PC-9 (cell line): ENCODE measurements around the gene LRMDA. TPM values are rescaled to one million over a fixed set of nuclear protein-coding genes. Genes with fewer than 3 reads are reported as not detected.

Source experiments
- BruUV-seq: library from RNA; stranded (reverse); fragments of 400-500 nt; replicated peaks from 2 replicates; lab custom pipeline; 2021; lab: Mats Ljungman, UMichigan
- CTCF ChIA-PET: fragments of 300-600 bp; sonication (Branson Sonifier 250); formaldehyde crosslinking; loops from one replicate; lab custom pipeline; 2022; ENCODE audit warnings: antibody characterized with exemption; lab: Charles Lee
- POLR2A ChIA-PET: fragments of 300-600 bp; sonication (Branson Sonifier 250); formaldehyde crosslinking; loops from one replicate; lab custom pipeline; 2022; ENCODE audit warnings: antibody characterized with exemption; ENCODE audit not compliant: unreplicated experiment; lab: Charles Lee
- DNase-seq, 2 experiments: peaks; one replicate each; pipeline versions ENCODE4 v3.0.0 to v3.0.0-alpha.2; 2015 to 2022; ENCODE audit warnings: mixed read lengths in 1 of 2
- H2AFZ ChIP-seq: fragments of 200-600 bp; sonication (generic); 2 replicates; pipeline ENCODE4 v1.8.1; 2017; ENCODE audit warnings: antibody characterized with exemption
- H3F3A ChIP-seq: fragments of 200-600 bp; sonication (generic); 2 replicates; pipeline ENCODE4 v1.8.1; 2017; ENCODE audit warnings: antibody characterized with exemption, mild to moderate bottlenecking, low read depth; ENCODE audit not compliant: insufficient read depth
- H3K27ac ChIP-seq: fragments of 200-600 bp; sonication (generic); 2 replicates; pipeline ENCODE4 v1.6.1; 2016; ENCODE audit warnings: mixed run types
- H3K27me3 ChIP-seq: fragments of 200-600 bp; sonication (generic); 2 replicates; pipeline ENCODE4 v1.6.1; 2016; ENCODE audit warnings: low read depth, mixed run types; ENCODE audit not compliant: insufficient read depth
- H3K36me3 ChIP-seq: fragments of 200-600 bp; sonication (generic); 2 replicates; pipeline ENCODE4 v1.6.1; 2016; ENCODE audit warnings: low read depth, mixed run types
- H3K4me1 ChIP-seq: fragments of 200-600 bp; sonication (generic); replicated peaks from 2 replicates; pipeline ENCODE4 v1.6.1; 2016; ENCODE audit warnings: mixed run types; ENCODE audit not compliant: insufficient read depth
- H3K4me2 ChIP-seq: fragments of 200-600 bp; sonication (generic); 2 replicates; pipeline ENCODE4 v1.6.1; 2017; ENCODE audit warnings: mixed run types
- H3K4me3 ChIP-seq: fragments of 200-600 bp; sonication (generic); 2 replicates; pipeline ENCODE4 v1.6.1; 2016; ENCODE audit warnings: mixed run types
- H3K79me2 ChIP-seq: fragments of 200-600 bp; sonication (generic); 2 replicates; pipeline ENCODE4 v1.6.1; 2017; ENCODE audit warnings: low read depth, mixed run types
- H3K9me2 ChIP-seq: fragments of 200-600 bp; sonication (generic); 2 replicates; pipeline ENCODE4 v1.8.1; 2017; ENCODE audit warnings: mild to moderate bottlenecking; ENCODE audit not compliant: insufficient read depth
- H3K9me3 ChIP-seq: fragments of 200-600 bp; sonication (generic); 2 replicates; pipeline ENCODE4 v1.8.1; 2016; ENCODE audit warnings: low read depth; ENCODE audit not compliant: insufficient read depth
- H4K20me1 ChIP-seq: fragments of 200-600 bp; sonication (generic); 2 replicates; pipeline ENCODE4 v1.8.1; 2017; ENCODE audit not compliant: insufficient read depth
- CTCF ChIP-seq: fragments of 200-600 bp; sonication (generic); conservative IDR thresholded peaks from 2 replicates; pipeline ENCODE4 v1.6.1; 2017; ENCODE audit warnings: mixed run types, antibody characterized with exemption, mild to moderate bottlenecking, moderate library complexity
- EZH2 ChIP-seq: fragments of 200-600 bp; sonication (generic); IDR thresholded peaks from 2 replicates; pipeline ENCODE4 v1.8.0; 2017; ENCODE audit warnings: antibody characterized with exemption, low read depth
- intact Hi-C: fragments of 100-400 bp; cut with micrococcal nuclease; formaldehyde crosslinking; loops from one replicate; pipeline ENCODE4 v1.10.0; 2022; ENCODE audit not compliant: unreplicated experiment
- total RNA-seq: library from RNA; stranded (reverse); gene quantifications from 2 replicates; pipeline ENCODE4 v1.2.3, GENCODE V29; 2021

Gene LRMDA
- total RNA-seq, 1 experiment from 2014 or later = not detected

DNA sequence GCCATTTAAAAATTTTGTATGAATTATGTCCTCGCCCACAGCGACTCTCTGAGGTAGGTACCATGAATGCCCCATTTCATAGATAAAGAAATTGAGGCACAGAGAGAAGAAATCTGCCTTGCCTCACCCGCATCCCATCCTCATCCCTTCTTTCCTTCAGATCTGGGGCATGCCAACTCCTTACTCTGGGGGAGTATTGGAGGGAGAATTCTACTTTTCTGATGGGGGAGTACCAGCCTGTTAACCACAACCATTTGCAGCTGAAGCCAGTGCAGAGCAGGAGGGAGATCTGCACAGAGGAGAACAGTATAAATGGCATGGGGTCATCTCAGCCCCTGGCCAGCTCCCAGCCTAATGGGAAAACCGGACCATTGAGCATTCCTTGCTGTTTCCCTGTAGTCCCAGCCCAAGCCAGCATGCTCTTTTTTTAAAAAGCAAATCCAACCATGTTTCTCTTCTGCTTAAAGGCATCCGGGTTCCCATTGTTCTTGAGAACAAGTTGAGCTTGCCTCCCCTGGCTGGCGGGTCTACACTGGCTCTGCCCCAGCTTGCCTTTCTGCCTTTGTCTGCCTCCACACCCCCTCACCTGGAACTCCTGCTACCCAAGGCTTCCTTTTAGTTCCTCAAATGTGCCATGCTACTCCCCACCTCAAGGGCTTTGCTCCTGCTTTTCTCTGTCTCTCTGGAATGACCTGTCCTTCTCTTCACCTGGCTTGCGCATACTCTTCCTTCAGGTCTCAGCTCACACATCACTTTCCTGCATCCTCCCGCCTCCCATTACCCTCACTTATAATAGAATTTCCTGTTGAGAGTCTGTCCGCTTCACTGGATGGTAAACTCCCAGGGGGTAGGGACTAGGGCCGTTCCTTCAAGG lies 21.1 kb upstream of the LRMDA start:
- BruUV-seq = no TSS peak
- Histone ChIP-seq H3K27me3 (no peaks in the 10 kb centered on the region), H4K20me1 (no peaks in the 10 kb centered on the region), H3K4me3 (peak overlapping the region; percentile 96; the same call in 1 of the 2 replicates), H3K9me3 (no peaks in the 10 kb centered on the region), H2AFZ (peak overlapping the region; percentile 88), H3F3A (peaks cover 14% of the 10 kb centered on the region), H3K4me2 (peak overlapping the region; percentile 80), H3K27ac (no peak overlapping the region), H3K4me1 (peaks cover 13% of the 10 kb centered on the region), H3K79me2 (peaks cover 34% of the 10 kb centered on the region), H3K9me2 (no peaks in the 10 kb centered on the region), H3K36me3 (peaks cover 5% of the 10 kb centered on the region; the same call in 1 of the 2 replicates)
- ChIA-PET CTCF (no interaction called here), POLR2A (no interaction called here)
- TF ChIP-seq CTCF = no peak
- no peak for TF ChIP-seq EZH2
- peak in 1 of 2 experiments; percentile 8 for DNase-seq
- intact Hi-C loops = no loop called here

- intact Hi-C loops = no loop called here
- H4K20me1 ChIP-seq = no peaks in the 10 kb centered on the region
- H3K9me3 ChIP-seq = no peaks in the 10 kb centered on the region
- BruUV-seq = no TSS peak
- H3F3A ChIP-seq = peaks cover 19% of the 10 kb centered on the region; the same call in 1 of the 2 replicates
- no peak for DNase-seq
- peaks cover 24% of the 10 kb centered on the region for H3K4me1 ChIP-seq
- TF ChIP-seq EZH2 = no peak
- no peak for TF ChIP-seq CTCF
- no peaks in the 10 kb centered on the region for H3K27me3 ChIP-seq
- no peaks in the 10 kb centered on the region for H3K79me2 ChIP-seq
- H3K27ac ChIP-seq = no peak overlapping the region
- no peak overlapping the region for H3K4me2 ChIP-seq
- no peak overlapping the region for H2AFZ ChIP-seq
- H3K4me3 ChIP-seq = no peak overlapping the region
- ChIA-PET POLR2A (no interaction called here), CTCF (no interaction called here)
- H3K36me3 ChIP-seq = no peaks in the 10 kb centered on the region
- H3K9me2 ChIP-seq = no peaks in the 10 kb centered on the region
These were observed 16.9 kb upstream of the LRMDA start for GRCh38 chr10:75414527-75414926.

DNA sequence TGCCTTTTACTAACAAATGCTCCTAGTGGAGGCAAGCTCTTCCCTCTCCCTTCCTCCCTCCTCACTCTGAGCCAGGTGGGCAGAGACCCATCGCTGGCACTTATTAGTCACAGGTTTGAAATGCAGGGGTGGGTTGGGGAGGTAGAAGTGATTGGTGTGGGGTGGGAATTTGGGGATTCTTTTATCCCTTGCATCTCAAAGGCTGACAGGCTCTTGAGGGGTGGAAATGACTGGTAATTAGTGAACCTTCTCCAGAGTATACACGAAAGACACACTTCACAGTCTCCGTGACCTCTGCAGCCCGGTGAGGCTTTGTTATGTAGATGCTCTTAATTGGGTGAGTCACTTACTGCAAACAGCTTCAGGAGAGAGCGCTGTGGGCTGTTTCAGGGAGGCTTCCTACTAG lies 13.9 kb upstream of the LRMDA start:
- H3K4me1 ChIP-seq = peaks cover 18% of the 10 kb centered on the region
- CTCF ChIA-PET = no interaction called here
- H3K36me3 ChIP-seq = no peaks in the 10 kb centered on the region
- intact Hi-C loops = no loop called here
- no TSS peak for BruUV-seq
- POLR2A ChIA-PET = no interaction called here
- H3K27ac ChIP-seq = no peak overlapping the region; the same call in 1 of the 2 replicates
- no peaks in the 10 kb centered on the region for H3K9me3 ChIP-seq
- H3F3A ChIP-seq = peaks cover 19% of the 10 kb centered on the region; the same call in 1 of the 2 replicates
- no peaks in the 10 kb centered on the region for H3K9me2 ChIP-seq
- no peak overlapping the region for H3K4me3 ChIP-seq
- TF ChIP-seq EZH2 (no peak), CTCF (no peak)
- no peaks in the 10 kb centered on the region for H3K79me2 ChIP-seq
- peak overlapping the region; percentile 37 for H3K4me2 ChIP-seq
- no peak overlapping the region; the same call in 1 of the 2 replicates for H2AFZ ChIP-seq
- peak in 1 of 2 experiments; percentile 64 for DNase-seq
- H3K27me3 ChIP-seq = no peaks in the 10 kb centered on the region
- H4K20me1 ChIP-seq = no peaks in the 10 kb centered on the region
